Upper lobe of left lung (tissue), 6 donors: ENCODE data around the gene ESYT1. TPM values are rescaled to one million over a fixed set of nuclear protein-coding genes. Genes with fewer than 3 reads are reported as not detected.
A peak's percentile ranks its signal among the peaks of the same experiment; 100 is the strongest.

Source experiments
- ATAC-seq, 2 donors: fragments of 200-7000 bp; cut with Tn5 transposase; one replicate each; pipeline ENCODE4 v1.9.1; 2022; ENCODE audit warnings: mild to moderate bottlenecking in 2 of 2, moderate library complexity in 2 of 2; ENCODE audit not compliant: low FRiP score in 2 of 2
- DNase-seq, 2 donors: peaks; one replicate each; pipeline ENCODE4 v3.0.0-alpha.2; 2019 to 2020
- H3K27ac ChIP-seq, 4 donors: fragments of 200-600 bp; sonication (generic); one replicate each; pipeline ENCODE4 v1.5.1; 2016 to 2019
- H3K27me3 ChIP-seq, 4 donors: fragments of 200-600 bp; sonication (generic); one replicate each; pipeline ENCODE4 v1.5.1; 2017 to 2019
- H3K36me3 ChIP-seq, 4 donors: fragments of 200-600 bp; sonication (generic); one replicate each; pipeline ENCODE4 v1.5.1; 2016 to 2019
- H3K4me1 ChIP-seq, 4 donors: fragments of 200-600 bp; sonication (generic); one replicate each; pipeline ENCODE4 v1.5.1; 2018 to 2019
- H3K4me3 ChIP-seq, 4 donors: fragments of 200-600 bp; sonication (generic); one replicate each; pipeline ENCODE4 v1.5.1; 2017 to 2019; ENCODE audit warnings: mild to moderate bottlenecking in 2 of 4, moderate library complexity in 1 of 4
- H3K9me3 ChIP-seq, 4 donors: fragments of 200-600 bp; sonication (generic); one replicate each; pipeline ENCODE4 v1.5.1; 2018 to 2019
- CTCF ChIP-seq, 6 experiments: fragments of 450-650 bp in 4 of 6; fragments of 200-600 bp in 2 of 6; sonication (generic) in 2 of 6; IDR thresholded peaks; one replicate each; pipeline ENCODE4 v1.5.1; 2016 to 2019; ENCODE audit warnings: antibody characterized with exemption in 6 of 6
- EP300 ChIP-seq, 4 donors: sonication (generic); formaldehyde crosslinking; IDR thresholded peaks; one replicate each; pipeline ENCODE4 v1.5.1; 2017; ENCODE audit warnings: antibody characterized with exemption in 4 of 4, control low read depth in 2 of 4
- POLR2A ChIP-seq, 4 donors: fragments of 450-650 bp; IDR thresholded peaks; one replicate each; pipeline ENCODE4 v1.5.1; 2016 to 2017; ENCODE audit warnings: antibody characterized with exemption in 4 of 4, mild to moderate bottlenecking in 2 of 4
- POLR2AphosphoS5 ChIP-seq, 2 donors: sonication (generic); formaldehyde crosslinking; IDR thresholded peaks; one replicate each; pipeline ENCODE4 v1.5.1; 2017; ENCODE audit warnings: antibody characterized with exemption in 2 of 2
- WGBS, 2 donors: methylation state at CpG; one replicate each; pipeline ENCODE4 v1.1.5; 2017 to 2018; 5-methylcytosine and 5-hydroxymethylcytosine counted together
- total RNA-seq, 6 donors: library from RNA; depleted of rRNA in 4 of 6; stranded (reverse); fragments of >200 nt in 4 of 6; gene quantifications; one replicate each; pipeline versions ENCODE4 v1.1.0 to v1.2.1, GENCODE V29; 2016 to 2021
- donor health status: DM: no; HTN: no; CAD: no; lungs with moderate emphysema.
- donor health status: DM: no; HTN: yes; CAD: no; lungs with severe emphysema.

The ESYT1 gene
- total RNA-seq, 6 donors from 2014 or later: 73.9 to 132 (median 112) TPM

GRCh38 chr12:56080556-56081138 lies 47.4 kb upstream of the ESYT1 start:
- peak overlapping the region; percentile 84 to 94 (median 88) for H3K27ac ChIP-seq
- peak in 1 of 2 donors; percentile 65 for DNase-seq

DNA sequence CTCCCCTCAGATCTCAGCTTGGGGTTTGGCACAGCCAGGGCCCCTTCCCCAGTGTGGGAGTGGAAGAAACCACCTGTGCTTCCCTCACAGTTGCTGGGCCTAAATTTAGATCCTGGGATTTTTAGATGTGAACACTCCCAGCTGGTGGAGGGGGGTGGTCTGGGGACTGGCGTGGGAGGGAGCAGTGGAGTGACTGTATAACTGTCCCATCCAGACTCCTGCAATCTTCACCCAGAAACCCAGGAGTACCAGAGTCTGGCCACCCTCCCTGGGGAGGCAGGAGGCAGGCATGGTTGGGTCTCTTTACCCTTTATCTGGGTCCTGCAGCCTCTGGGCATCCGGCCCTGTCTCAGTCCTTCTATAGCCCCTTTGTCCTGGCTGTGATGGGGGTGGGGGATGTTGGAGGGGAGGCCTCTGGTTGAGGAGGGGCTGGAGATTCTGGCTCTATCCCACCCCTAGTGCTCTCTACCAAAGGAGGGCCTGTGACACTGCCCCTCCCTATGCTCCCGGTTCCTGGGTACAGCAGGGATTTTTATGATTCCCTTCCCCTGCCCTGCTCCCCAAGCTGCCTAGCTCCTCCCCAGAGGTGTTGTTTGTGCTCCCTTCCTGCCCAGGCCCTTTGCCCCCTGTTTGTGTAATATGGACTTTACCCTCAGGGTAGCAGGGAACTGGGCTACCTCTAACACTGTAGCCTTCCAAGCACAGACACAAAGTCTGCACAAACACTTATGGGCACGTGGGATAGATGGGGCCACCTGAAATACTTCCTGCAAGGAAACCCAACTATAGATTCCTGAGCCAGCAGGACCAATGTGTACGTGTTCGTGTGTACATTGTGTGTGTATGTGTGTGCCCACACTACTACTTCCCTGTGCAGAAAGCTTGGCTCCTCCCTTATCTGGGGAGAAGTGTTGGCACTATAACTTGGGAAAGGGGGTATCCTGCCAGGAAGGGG lies 46.4 kb upstream of the ESYT1 start:
- Histone ChIP-seq H3K27ac (peak overlapping the region; percentile 84 to 94 (median 88)), H3K27me3 (peaks cover 0 to 9% (median 7%) of the 10 kb centered on the region in 4 donors), H3K4me1 (peaks cover 14 to 35% (median 22%) of the 10 kb centered on the region in 4 donors), H3K36me3 (peaks cover 0 to 8% (median 0%) of the 10 kb centered on the region in 4 donors), H3K9me3 (no peaks in the 10 kb centered on the region), H3K4me3 (peak overlapping the region; percentile 7 to 73 (median 60))
- ATAC-seq: no peak
- peak in 1 of 2 donors; percentile 63 for DNase-seq
- TF ChIP-seq POLR2A (IDR thresholded peaks at IDR 0.05) (peak in 1 of 4 donors; percentile 33), EP300 (IDR thresholded peaks at IDR 0.05) (no peak)
- 45 to 53% methylated on average over 4 to 6 of the region's 6 CpGs for WGBS, 2 donors

More at GRCh38 chr12:56080556-56081138, 47.4 kb upstream of the ESYT1 start:
- Histone ChIP-seq H3K27me3 (peaks cover 0 to 9% (median 7%) of the 10 kb centered on the region in 4 donors), H3K4me1 (peaks cover 7 to 35% (median 20%) of the 10 kb centered on the region in 4 donors), H3K36me3 (peaks cover 0 to 8% (median 0%) of the 10 kb centered on the region in 4 donors), H3K9me3 (no peaks in the 10 kb centered on the region), H3K4me3 (peak overlapping the region; percentile 40 to 73 (median 60))
- ATAC-seq: peak in 1 of 2 donors; percentile 45
- no peak for TF ChIP-seq EP300 (IDR thresholded peaks at IDR 0.05)
- TF ChIP-seq CTCF (IDR thresholded peaks at IDR 0.05): peak in 1 of 6 experiments; percentile 5
- TF ChIP-seq POLR2A (IDR thresholded peaks at IDR 0.05): peak in 1 of 4 donors; percentile 12
- TF ChIP-seq POLR2AphosphoS5 (IDR thresholded peaks at IDR 0.05): peak in 1 of 2 donors; percentile 31
- WGBS, 2 donors: 21 to 28% methylated on average over 12 to 20 of the region's 20 CpGs

DNA sequence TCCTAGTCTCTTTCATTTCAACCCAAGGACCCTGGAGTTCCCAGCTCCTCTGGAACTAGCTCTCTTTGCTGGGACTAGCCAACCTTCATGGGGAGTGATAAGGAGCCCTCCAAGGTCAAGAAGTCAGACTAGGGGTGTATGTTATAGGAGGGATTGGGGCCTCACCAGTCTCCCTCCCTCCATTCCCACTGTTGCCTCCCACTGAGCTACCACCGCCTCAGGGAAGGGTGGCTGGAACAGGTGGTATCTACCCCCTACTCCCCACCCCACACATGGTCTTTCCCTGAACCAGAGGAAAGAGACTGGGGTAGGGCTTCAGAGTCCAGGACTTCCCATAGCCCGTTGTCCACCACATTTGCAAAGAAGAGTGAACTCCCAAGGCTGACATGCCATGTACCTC lies 45.7 kb upstream of the ESYT1 start:
- Histone ChIP-seq H3K4me1 (peaks cover 17 to 36% (median 25%) of the 10 kb centered on the region in 4 donors), H3K27ac (peak overlapping the region in 3 of 4 donors; percentile 86 to 94 (median 89)), H3K36me3 (peaks cover 0 to 8% (median 0%) of the 10 kb centered on the region in 4 donors), H3K9me3 (no peaks in the 10 kb centered on the region), H3K27me3 (peaks cover 0 to 9% (median 7%) of the 10 kb centered on the region in 4 donors), H3K4me3 (peak overlapping the region in 2 of 4 donors; percentile 71 to 73)
- TF ChIP-seq POLR2AphosphoS5 (IDR thresholded peaks at IDR 0.05): no peak
- TF ChIP-seq EP300 (IDR thresholded peaks at IDR 0.05): no peak
- TF ChIP-seq CTCF (IDR thresholded peaks at IDR 0.05): no peak
- TF ChIP-seq POLR2A (IDR thresholded peaks at IDR 0.05): no peak
- 67 to 79% methylated on average over 2 of the region's 2 CpGs for WGBS, 2 donors
- no peak for ATAC-seq
- DNase-seq: no peak

- no peaks in the 10 kb centered on the region for H3K9me3 ChIP-seq
- ATAC-seq (no peak), DNase-seq (no peak)
- WGBS, 2 donors: 61 to 72% methylated on average over 3 of the region's 3 CpGs
- peaks cover 17 to 40% (median 29%) of the 10 kb centered on the region in 4 donors for H3K4me1 ChIP-seq
- H3K36me3 ChIP-seq: peaks cover 0 to 8% (median 0%) of the 10 kb centered on the region in 4 donors
- peak overlapping the region in 2 of 4 donors; percentile 86 to 89 for H3K27ac ChIP-seq
- no peak for TF ChIP-seq EP300 (IDR thresholded peaks at IDR 0.05)
- TF ChIP-seq POLR2A (IDR thresholded peaks at IDR 0.05): no peak
- no peak for TF ChIP-seq CTCF (IDR thresholded peaks at IDR 0.05)
- no peak for TF ChIP-seq POLR2AphosphoS5 (IDR thresholded peaks at IDR 0.05)
- peaks cover 0 to 9% (median 7%) of the 10 kb centered on the region in 4 donors for H3K27me3 ChIP-seq
- H3K4me3 ChIP-seq: no peak overlapping the region
Measured at GRCh38 chr12:56082967-56083366, 45.1 kb upstream of the ESYT1 start.
